Body of pancreas (tissue), 4 donors: ENCODE measurements around the gene TNXB. TPM values are rescaled to one million over a fixed set of nuclear protein-coding genes. Genes with fewer than 3 reads are reported as not detected.
"Not testable (repeated sequence)": the region's sequence is repeated elsewhere in the genome, so short reads cannot be mapped to it uniquely, and the experiment has no call there.

Experiments
- ATAC-seq: fragments of 150-250 bp; one replicate; pipeline ENCODE4 v1.9.1; 2016
- DNase-seq, 4 donors: peaks; one replicate each; pipeline ENCODE4 v3.0.0-alpha.2; 2019
- H3K27ac ChIP-seq, 4 donors: fragments of 200-600 bp; sonication (generic); 1 replicate in 3 of 4; 2 replicates in 1 of 4; pipeline versions ENCODE4 v1.5.1 to v1.6.1; 2016 to 2019; ENCODE audit warnings: mild to moderate bottlenecking in 1 of 4, mixed read lengths in 1 of 4, moderate library complexity in 1 of 4
- H3K27me3 ChIP-seq, 2 donors: fragments of 200-600 bp; sonication (generic); one replicate each; pipeline ENCODE4 v1.6.0; 2016; ENCODE audit warnings: mild to moderate bottlenecking in 1 of 2
- H3K36me3 ChIP-seq, 2 donors: fragments of 200-600 bp; sonication (generic); replicated peaks in 1 of 2; 2 replicates each; pipeline ENCODE4 v1.5.1; 2016; ENCODE audit warnings: low read depth in 2 of 2; ENCODE audit not compliant: insufficient read depth in 1 of 2
- H3K4me1 ChIP-seq: fragments of 200-600 bp; sonication (generic); one replicate; pipeline ENCODE4 v1.6.0; 2016
- H3K4me3 ChIP-seq, 2 donors: fragments of 200-600 bp; sonication (generic); 1 replicate in 1 of 2; 2 replicates in 1 of 2; pipeline ENCODE4 v1.5.1; 2016 to 2019
- H3K9me3 ChIP-seq, 3 donors: fragments of 200-600 bp; sonication (generic); 1 replicate in 2 of 3; 2 replicates in 1 of 3; pipeline ENCODE4 v1.5.1; 2016
- CTCF ChIP-seq, 7 experiments: fragments of 450-650 bp in 4 of 7; fragments of 200-600 bp in 3 of 7; sonication (generic) in 3 of 7; IDR thresholded peaks; one replicate each; pipeline ENCODE4 v1.5.1; 2016 to 2019; ENCODE audit warnings: antibody characterized with exemption in 7 of 7
- POLR2A ChIP-seq, 3 donors: fragments of 450-650 bp; IDR thresholded peaks; one replicate each; pipeline ENCODE4 v1.6.1; 2016; ENCODE audit warnings: antibody characterized with exemption in 3 of 3, mild to moderate bottlenecking in 2 of 3
- WGBS, 2 donors: methylation state at CpG; one replicate each; pipeline ENCODE4 v1.1.5; 2017; 5-methylcytosine and 5-hydroxymethylcytosine counted together
- intact Hi-C: fragments of 100-400 bp; cut with DNase I; formaldehyde crosslinking; loops from one replicate; pipeline ENCODE4 v1.15.1; 2023
- total RNA-seq, 2 donors: library from RNA; depleted of rRNA; stranded (reverse); fragments of >200 nt; gene quantifications; one replicate each; pipeline ENCODE4 v1.1.0, GENCODE V29; 2016

The TNXB gene
- total RNA-seq, 2 donors from 2014 or later = 24.9 to 36.6 TPM

GRCh38 chr6:32146687-32147086, 37.5 kb upstream of the TNXB start:
- no peaks in the 10 kb centered on the region for H3K9me3 ChIP-seq
- TF ChIP-seq POLR2A (IDR thresholded peaks at IDR 0.05) = no peak
- TF ChIP-seq CTCF (IDR thresholded peaks at IDR 0.05) = no peak
- H3K27ac ChIP-seq = no peak overlapping the region
- no peak overlapping the region for H3K4me3 ChIP-seq
- peaks cover 13% of the 10 kb centered on the region for H3K4me1 ChIP-seq
- H3K36me3 ChIP-seq = no peaks in the 10 kb centered on the region
- 32 to 44% methylated on average over 4 of the region's 4 CpGs for WGBS, 2 donors
- ATAC-seq (no peak), DNase-seq (no peak)
- H3K27me3 ChIP-seq = peaks cover 0 to 8% of the 10 kb centered on the region in 2 donors
- intact Hi-C loops = no loop called here

GRCh38 chr6:32146287-32146686, 37.1 kb upstream of the TNXB start:
- TF ChIP-seq POLR2A (IDR thresholded peaks at IDR 0.05) (no peak), CTCF (IDR thresholded peaks at IDR 0.05) (no peak)

GRCh38 chr6:32144238-32144637, 35.1 kb upstream of the TNXB start:
- H3K27ac ChIP-seq, H3K4me3 ChIP-seq, DNase-seq, H3K36me3 ChIP-seq, ATAC-seq, H3K27me3 ChIP-seq, H3K9me3 ChIP-seq, intact Hi-C loops: not testable (repeated sequence)
- WGBS, 2 donors = 79 to 89% methylated on average over 7 of the region's 7 CpGs
- peaks cover 13% of the 10 kb centered on the region for H3K4me1 ChIP-seq

More at GRCh38 chr6:32146287-32146686, 37.1 kb upstream of the TNXB start:
- Histone ChIP-seq H3K4me3 (no peak overlapping the region), H3K36me3 (no peaks in the 10 kb centered on the region), H3K4me1 (peaks cover 13% of the 10 kb centered on the region), H3K27me3 (peaks cover 0 to 8% of the 10 kb centered on the region in 2 donors), H3K27ac (no peak overlapping the region), H3K9me3 (no peaks in the 10 kb centered on the region)
- no peak for DNase-seq
- ATAC-seq = no peak
- intact Hi-C loops = no loop called here
- WGBS, 2 donors = 53 to 65% methylated on average over 1 of the region's 1 CpG

GRCh38 chr6:32140420-32141046, 31.4 kb upstream of the TNXB start:
- H3K27ac ChIP-seq = no peak overlapping the region
- WGBS, 2 donors = 30 to 36% methylated on average over 5 of the region's 5 CpGs
- TF ChIP-seq CTCF (IDR thresholded peaks at IDR 0.05) (no peak), POLR2A (IDR thresholded peaks at IDR 0.05) (no peak)
- no peak for DNase-seq
- H3K9me3 ChIP-seq = no peaks in the 10 kb centered on the region
- H3K4me1 ChIP-seq = no peaks in the 10 kb centered on the region
- no peak overlapping the region for H3K4me3 ChIP-seq
- H3K27me3 ChIP-seq = no peaks in the 10 kb centered on the region
- intact Hi-C loops = no loop called here
- H3K36me3 ChIP-seq = no peaks in the 10 kb centered on the region
- no peak for ATAC-seq

- WGBS, 2 donors = 65 to 73% methylated on average over 4 to 5 of the region's 5 CpGs
- no peak for ATAC-seq
- DNase-seq = no peak
- TF ChIP-seq CTCF (IDR thresholded peaks at IDR 0.05) (no peak), POLR2A (IDR thresholded peaks at IDR 0.05) (no peak)
- intact Hi-C loops = no loop called here
- Histone ChIP-seq H3K27ac (no peak overlapping the region), H3K4me3 (no peak overlapping the region), H3K9me3 (no peaks in the 10 kb centered on the region), H3K36me3 (no peaks in the 10 kb centered on the region), H3K27me3 (no peaks in the 10 kb centered on the region), H3K4me1 (no peaks in the 10 kb centered on the region)
Measured at GRCh38 chr6:32139590-32139989, 30.5 kb upstream of the TNXB start.
